Measurements from ENCODE around the gene ARL11. TPM values are rescaled to one million over a fixed set of nuclear protein-coding genes. Genes with fewer than 3 reads are reported as not detected.
"Not testable (repeated sequence)": the region's sequence is repeated elsewhere in the genome, so short reads cannot be mapped to it uniquely, and the experiment has no call there.

ARL11 gene
- 0.06 TPM in 1 of 2 replicates, not detected in the other for total RNA-seq (2014; rRNA removed; shearing (Covaris generic); ENCODE audit: low replicate concordance)

GRCh38 chr13:49627831-49628652, at the start of gene ARL11:
Gene ARL11 (plus strand): TSS chr13:49628507. CDS start chr13:49630448, 1,941 bp downstream.
- no peak for DNase-seq (ENCODE audit: low read depth)
- in situ Hi-C loops (cut with HindIII; ENCODE audit: low pct_unique_long_range_greater_than_20kb, low sequenced_read_pairs) = no loop called here

DNA sequence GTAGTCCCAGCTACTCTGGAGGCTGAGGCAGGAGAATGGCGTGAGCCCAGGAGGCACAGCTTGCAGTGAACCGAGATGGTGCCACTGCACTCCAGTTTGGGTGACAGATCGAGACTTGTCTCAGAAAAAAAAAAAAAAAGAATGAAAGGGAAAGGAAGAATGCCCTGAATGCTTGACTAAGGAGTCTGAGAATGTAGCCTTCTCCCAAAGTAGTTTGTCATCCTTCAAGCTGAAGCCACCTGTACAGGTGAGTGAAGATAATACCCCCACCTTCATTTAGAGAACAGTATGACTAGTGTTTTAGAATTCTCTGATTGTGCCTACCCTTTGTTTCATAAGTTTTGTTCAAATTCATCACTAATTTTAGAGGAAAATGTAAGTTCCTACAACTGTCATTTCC, 48.8 kb upstream of the ARL11 start:
- in situ Hi-C loops (cut with HindIII; ENCODE audit: low pct_unique_long_range_greater_than_20kb, low sequenced_read_pairs) = no loop called here
- DNase-seq (ENCODE audit: low read depth) = no peak

DNA sequence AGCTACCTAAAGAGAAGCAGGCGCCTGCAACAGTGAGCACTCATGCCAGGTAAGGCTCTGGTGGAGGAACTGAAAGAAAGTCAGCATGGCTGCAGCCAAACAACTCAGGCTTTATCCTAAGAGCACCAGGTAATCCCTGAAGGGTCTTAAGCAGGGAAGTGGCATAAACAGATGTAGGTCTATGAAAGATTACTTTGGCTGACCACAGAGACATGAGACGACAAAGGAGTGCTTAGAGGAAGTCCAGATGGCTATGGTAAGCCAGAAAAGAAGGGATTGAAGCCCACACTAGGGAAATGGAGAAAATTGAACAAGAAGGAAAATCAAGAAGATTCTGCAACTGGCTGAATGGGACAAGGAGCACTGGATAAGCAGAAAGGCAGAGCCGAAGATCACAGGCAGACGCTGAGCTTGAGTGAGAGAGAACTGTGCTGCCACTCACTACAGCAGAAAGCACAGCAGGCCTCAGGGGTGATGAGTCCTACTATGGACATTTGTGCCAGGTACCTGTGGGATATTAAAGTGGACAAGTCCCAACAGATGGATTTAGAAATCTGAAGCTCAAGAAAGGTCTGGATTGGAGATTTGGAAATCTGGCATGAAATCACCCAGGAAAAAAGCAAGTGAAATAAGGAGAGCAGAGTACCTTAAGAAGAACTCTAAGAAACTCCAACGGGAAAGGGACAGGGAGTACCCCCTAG, 47.2 kb upstream of the ARL11 start:
- in situ Hi-C loops (cut with HindIII; ENCODE audit: low pct_unique_long_range_greater_than_20kb, low sequenced_read_pairs) = no loop called here
- no peak for DNase-seq (ENCODE audit: low read depth)

- DNase-seq (ENCODE audit: low read depth) = no peak
- in situ Hi-C loops (cut with HindIII; ENCODE audit: low pct_unique_long_range_greater_than_20kb, low sequenced_read_pairs) = no loop called here
Measured at GRCh38 chr13:49584771-49585182, 43.5 kb upstream of the ARL11 start.

GRCh38 chr13:49585220-49586157, 42.8 kb upstream of the ARL11 start, which contains the start of gene RCBTB1:
Gene RCBTB1 (minus strand): TSS chr13:49585558. CDS start chr13:49567279, 18,279 bp downstream.
- peak; percentile 68 for DNase-seq (ENCODE audit: low read depth)
- in situ Hi-C loops (cut with HindIII; ENCODE audit: low pct_unique_long_range_greater_than_20kb, low sequenced_read_pairs) = no loop called here

DNA sequence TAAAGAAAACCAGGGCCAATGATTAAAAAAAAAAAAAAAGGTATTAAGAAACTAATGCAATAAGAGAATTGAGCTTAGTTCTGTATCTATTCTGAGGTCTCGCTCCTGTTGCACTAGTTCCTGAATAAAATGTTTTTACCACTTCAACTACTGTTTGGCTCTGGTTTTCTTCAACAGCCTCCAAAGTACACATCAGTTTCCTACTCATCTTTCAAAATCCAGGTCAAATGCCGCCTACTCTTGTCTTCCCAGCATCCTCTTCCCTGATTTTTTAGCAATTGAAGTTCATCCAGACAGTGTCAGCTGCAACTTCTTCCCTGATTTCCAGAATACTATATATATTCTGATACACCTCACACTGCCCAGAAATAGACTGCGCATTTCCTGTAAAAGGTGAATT, 41.6 kb upstream of the ARL11 start:
- DNase-seq (ENCODE audit: low read depth) = no peak
- in situ Hi-C loops (cut with HindIII; ENCODE audit: low pct_unique_long_range_greater_than_20kb, low sequenced_read_pairs) = no loop called here

DNA sequence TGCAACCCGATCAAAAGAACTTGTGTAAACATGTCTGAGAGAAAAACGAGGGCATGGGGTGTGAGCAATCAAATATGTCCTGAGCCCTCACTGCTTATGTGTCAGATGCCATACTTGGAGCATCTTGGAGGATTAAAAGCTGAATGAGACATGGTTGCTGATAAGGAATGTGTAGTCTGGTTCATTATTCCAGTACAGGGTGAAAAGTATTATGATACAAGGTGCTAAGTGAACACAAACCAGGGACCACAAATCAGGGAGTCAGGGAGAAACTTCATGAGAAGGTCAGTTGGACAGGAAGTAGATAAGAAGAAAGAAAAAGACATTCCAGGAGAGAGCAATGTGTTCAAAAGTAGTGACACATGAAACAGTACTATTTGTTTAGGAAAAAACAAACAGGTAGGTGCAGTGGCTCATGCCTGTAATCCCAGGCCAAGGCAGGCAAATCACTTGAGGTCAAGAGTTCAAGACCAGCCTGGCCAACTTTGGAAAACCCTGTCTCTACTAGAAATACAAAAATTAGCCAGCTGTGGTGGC, 40.9 kb upstream of the ARL11 start:
- in situ Hi-C loops (cut with HindIII; ENCODE audit: low pct_unique_long_range_greater_than_20kb, low sequenced_read_pairs) = no loop called here
- no peak for DNase-seq (ENCODE audit: low read depth)

DNA sequence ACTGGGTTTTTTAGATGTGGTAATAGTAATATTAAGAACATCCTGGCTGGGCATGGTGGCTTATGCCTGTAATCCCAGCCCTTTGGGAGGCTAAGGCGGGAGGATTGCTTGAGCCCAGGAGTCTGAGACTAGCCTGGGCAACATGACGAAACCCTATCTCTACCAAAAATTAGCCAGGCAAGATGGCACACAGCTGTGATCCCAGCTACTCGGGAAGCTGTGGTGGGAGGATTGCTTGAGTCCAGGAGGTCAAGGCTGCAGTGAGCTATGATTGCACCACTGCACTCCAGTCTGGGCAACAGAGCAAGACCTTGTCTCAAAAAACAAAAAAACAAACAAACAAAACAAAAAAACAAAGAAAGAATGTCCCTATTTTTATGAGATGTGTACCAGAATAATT, 37.6 kb upstream of the ARL11 start:
- in situ Hi-C loops (cut with HindIII; ENCODE audit: low pct_unique_long_range_greater_than_20kb, low sequenced_read_pairs); DNase-seq (ENCODE audit: low read depth): not testable (repeated sequence)

GRCh38 chr13:49593876-49594275, 34.4 kb upstream of the ARL11 start:
- in situ Hi-C loops (cut with HindIII; ENCODE audit: low pct_unique_long_range_greater_than_20kb, low sequenced_read_pairs); DNase-seq (ENCODE audit: low read depth): not testable (repeated sequence)

DNA sequence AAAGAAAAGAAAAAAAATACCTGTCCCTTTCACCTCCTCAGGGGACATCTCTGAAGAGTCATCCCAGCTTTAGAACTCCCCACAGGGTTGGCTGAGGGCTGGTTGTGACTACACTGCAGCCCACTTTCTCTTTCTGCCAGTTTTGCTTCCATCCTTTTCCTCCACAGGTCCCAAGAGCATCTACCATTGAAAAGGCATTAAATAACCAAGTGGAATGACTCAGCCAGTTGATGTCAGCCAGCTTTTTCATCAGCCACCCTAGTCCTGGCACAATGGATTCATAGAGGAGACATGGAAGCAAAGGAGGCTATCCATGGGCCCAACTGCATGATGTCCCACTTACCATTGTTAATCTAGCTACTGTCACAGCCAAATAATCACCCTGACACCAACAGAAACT, 33.7 kb upstream of the ARL11 start:
- DNase-seq (ENCODE audit: low read depth) = no peak
- in situ Hi-C loops (cut with HindIII; ENCODE audit: low pct_unique_long_range_greater_than_20kb, low sequenced_read_pairs) = no loop called here

GRCh38 chr13:49596221-49596620, 32.1 kb upstream of the ARL11 start:
- in situ Hi-C loops (cut with HindIII; ENCODE audit: low pct_unique_long_range_greater_than_20kb, low sequenced_read_pairs) = no loop called here
- DNase-seq (ENCODE audit: low read depth) = no peak

DNA sequence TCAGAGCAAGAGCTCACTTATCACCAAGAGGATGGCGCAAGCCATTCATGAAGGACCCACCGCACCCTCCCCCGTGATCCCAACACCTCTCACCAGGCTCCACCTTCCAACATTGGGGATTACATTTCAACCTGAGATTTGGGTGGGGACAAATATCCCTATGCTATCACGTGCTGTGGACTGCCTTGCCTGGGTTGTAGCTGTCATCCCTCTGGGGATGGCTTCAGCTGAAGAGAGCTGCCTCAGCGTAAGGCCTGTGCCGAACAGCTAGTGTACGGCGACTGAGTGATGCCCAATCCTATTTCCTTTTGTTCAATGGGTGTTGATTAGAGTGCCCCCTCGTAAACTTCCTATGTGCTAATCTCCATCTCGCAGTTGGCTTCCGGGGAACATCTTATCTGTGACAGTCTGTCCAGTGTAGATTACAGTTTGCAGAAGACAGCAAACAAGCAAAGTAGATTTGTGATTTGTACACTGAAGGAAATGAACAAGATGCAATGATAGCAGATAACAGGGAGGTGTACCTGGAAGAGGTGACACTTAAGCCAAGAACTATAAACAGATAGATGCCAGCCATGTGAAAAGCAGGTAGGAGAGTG, 31.2 kb upstream of the ARL11 start:
- DNase-seq (ENCODE audit: low read depth) = no peak
- in situ Hi-C loops (cut with HindIII; ENCODE audit: low pct_unique_long_range_greater_than_20kb, low sequenced_read_pairs) = no loop called here

GRCh38 chr13:49602005-49602404, 26.3 kb upstream of the ARL11 start:
- no peak for DNase-seq (ENCODE audit: low read depth)
- in situ Hi-C loops (cut with HindIII; ENCODE audit: low pct_unique_long_range_greater_than_20kb, low sequenced_read_pairs) = no loop called here

- in situ Hi-C loops (cut with HindIII; ENCODE audit: low pct_unique_long_range_greater_than_20kb, low sequenced_read_pairs); DNase-seq (ENCODE audit: low read depth): not testable (repeated sequence)
Measured at GRCh38 chr13:49602615-49603014, 25.7 kb upstream of the ARL11 start.

DNA sequence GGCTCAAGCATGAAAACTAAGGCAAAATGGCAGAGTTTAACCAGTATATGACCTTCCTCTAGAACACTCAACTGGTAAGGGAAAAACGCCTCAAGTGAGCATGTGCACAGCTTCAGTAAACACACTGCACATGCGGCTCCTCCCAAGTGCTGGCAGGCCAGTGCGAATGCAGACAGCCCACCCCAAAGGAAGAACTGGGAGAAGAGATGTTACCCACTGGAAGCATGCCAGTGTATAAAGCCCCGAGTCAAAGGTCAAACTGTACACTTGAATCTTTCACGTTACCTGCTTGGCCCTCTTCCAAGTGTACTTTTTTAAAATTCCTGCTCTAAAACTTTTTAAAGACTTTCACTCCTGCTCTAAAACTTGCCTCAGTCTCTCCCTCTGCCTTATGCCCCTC, 23.7 kb upstream of the ARL11 start:
- in situ Hi-C loops (cut with HindIII; ENCODE audit: low pct_unique_long_range_greater_than_20kb, low sequenced_read_pairs) = no loop called here
- no peak for DNase-seq (ENCODE audit: low read depth)

DNA sequence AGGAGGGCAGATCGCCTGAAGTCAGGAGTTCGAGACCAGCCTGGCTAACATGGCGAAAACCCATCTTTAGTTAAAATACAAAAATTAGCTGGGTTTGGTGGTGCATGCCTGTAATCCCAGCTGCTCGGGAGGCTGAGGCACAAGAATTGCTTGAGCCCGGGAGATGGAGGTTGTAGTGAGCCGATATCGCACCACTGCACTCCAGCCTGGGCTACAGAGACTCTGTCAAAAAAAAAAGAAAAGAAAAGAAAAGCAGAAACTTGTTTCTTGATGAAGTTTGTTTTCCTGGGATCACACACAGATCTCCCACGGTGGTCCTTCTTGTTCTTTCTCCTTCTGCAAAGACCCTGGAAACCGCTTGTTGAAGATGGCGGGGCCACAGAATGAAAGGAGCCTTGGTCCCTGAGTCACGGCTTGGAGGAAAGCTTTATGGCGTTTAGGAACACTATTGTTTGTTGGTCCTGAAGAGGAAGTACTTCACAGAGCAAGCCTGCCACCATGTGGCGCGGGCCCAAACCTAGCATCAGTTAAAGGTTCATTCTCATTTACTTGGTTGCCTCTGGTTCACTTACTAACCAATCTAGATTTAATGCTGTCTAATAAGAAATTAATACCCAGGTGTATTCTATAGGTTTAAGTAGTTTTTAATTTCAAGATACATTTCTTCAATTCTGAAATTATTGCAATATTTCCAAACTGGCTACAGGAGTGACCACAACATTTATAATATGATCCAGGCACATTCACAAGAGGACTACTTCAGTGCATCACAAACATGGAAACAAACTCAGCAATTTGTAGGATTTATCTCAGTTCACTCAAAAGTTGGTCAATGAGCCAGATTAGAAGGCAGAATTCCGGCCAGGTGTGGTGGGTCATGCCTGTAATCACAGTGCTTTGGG, 21.3 kb upstream of the ARL11 start:
- in situ Hi-C loops (cut with HindIII; ENCODE audit: low pct_unique_long_range_greater_than_20kb, low sequenced_read_pairs) = no loop called here
- DNase-seq (ENCODE audit: low read depth) = peak; percentile 59

GRCh38 chr13:49607761-49608160, 20.5 kb upstream of the ARL11 start:
- no peak for DNase-seq (ENCODE audit: low read depth)
- in situ Hi-C loops (cut with HindIII; ENCODE audit: low pct_unique_long_range_greater_than_20kb, low sequenced_read_pairs) = no loop called here

Data from Caki2 (cell line).